ENCODE measurements around the gene PSMD6.

GRCh38 chr3:64028754-64029153 is 5.5 kb upstream of the PSMD6 start:
- TF ChIP-seq CTCF (IDR thresholded peaks at IDR 0.05; ENCODE audit: extremely low read depth in 1 of 2, insufficient read depth in 1 of 2, low read depth in 1 of 2, low read length in 2 of 2) (no peak), POLR2A (IDR thresholded peaks at IDR 0.05; ENCODE audit: low read depth, low read length) (no peak), JUN (IDR thresholded peaks at IDR 0.05; ENCODE audit: borderline replicate concordance, insufficient read depth, insufficient read length, low read depth) (no peak), EZH2 (IDR thresholded peaks at IDR 0.05; ENCODE audit: borderline replicate concordance, low read depth, low read length, severe bottlenecking) (no peak), FOS (IDR thresholded peaks at IDR 0.05; ENCODE audit: borderline replicate concordance, insufficient read depth, low read length) (no peak), POLR2AphosphoS5 (IDR thresholded peaks at IDR 0.05; ENCODE audit: insufficient read depth, low read depth, low read length) (no peak), GATA2 (IDR thresholded peaks at IDR 0.05; ENCODE audit: insufficient read depth, insufficient read length, low read depth, low read length) (no peak), MAX (IDR thresholded peaks at IDR 0.05; ENCODE audit: insufficient read depth, insufficient read length) (no peak)

All from endothelial cell of umbilical vein (primary cell).